Putamen (tissue), 1 donor: ENCODE data around the gene KTN1.

Source experiments
- DNase-seq: peaks from one replicate; pipeline ENCODE4 v3.0.0-alpha.2; 2016; ENCODE audit warnings: low spot score

KTN1 gene, protein sequence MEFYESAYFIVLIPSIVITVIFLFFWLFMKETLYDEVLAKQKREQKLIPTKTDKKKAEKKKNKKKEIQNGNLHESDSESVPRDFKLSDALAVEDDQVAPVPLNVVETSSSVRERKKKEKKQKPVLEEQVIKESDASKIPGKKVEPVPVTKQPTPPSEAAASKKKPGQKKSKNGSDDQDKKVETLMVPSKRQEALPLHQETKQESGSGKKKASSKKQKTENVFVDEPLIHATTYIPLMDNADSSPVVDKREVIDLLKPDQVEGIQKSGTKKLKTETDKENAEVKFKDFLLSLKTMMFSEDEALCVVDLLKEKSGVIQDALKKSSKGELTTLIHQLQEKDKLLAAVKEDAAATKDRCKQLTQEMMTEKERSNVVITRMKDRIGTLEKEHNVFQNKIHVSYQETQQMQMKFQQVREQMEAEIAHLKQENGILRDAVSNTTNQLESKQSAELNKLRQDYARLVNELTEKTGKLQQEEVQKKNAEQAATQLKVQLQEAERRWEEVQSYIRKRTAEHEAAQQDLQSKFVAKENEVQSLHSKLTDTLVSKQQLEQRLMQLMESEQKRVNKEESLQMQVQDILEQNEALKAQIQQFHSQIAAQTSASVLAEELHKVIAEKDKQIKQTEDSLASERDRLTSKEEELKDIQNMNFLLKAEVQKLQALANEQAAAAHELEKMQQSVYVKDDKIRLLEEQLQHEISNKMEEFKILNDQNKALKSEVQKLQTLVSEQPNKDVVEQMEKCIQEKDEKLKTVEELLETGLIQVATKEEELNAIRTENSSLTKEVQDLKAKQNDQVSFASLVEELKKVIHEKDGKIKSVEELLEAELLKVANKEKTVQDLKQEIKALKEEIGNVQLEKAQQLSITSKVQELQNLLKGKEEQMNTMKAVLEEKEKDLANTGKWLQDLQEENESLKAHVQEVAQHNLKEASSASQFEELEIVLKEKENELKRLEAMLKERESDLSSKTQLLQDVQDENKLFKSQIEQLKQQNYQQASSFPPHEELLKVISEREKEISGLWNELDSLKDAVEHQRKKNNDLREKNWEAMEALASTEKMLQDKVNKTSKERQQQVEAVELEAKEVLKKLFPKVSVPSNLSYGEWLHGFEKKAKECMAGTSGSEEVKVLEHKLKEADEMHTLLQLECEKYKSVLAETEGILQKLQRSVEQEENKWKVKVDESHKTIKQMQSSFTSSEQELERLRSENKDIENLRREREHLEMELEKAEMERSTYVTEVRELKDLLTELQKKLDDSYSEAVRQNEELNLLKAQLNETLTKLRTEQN (N-terminal part only)

GRCh38 chr14:55579724-55580469 is at the start of gene KTN1:
Gene KTN1, plus strand, starts transcription at chr14:55580207. Its CDS starts 31,842 bp downstream, at chr14:55612049.
- DNase-seq = peak; percentile 88

DNA sequence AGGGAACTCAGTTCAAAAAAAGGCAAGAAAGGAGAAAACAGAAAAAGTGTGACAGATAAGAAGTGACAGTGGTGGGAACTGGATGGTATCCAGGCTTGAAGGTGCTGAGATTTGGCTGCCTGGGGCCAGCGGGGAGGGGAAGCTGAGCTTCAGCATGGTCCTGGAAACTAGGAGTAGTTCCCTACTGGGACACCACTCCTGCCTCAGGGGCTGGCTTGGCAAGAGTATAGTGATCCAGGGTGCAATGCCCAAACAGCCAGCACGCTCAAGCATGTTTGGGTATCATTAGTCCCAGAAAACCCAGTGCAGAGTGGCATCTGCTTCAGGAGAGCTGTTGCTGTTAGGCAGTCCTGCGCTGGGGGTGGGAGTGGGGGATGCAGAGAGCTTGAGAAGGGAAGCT is 49.5 kb upstream of the KTN1 start:
- no peak for DNase-seq

DNA sequence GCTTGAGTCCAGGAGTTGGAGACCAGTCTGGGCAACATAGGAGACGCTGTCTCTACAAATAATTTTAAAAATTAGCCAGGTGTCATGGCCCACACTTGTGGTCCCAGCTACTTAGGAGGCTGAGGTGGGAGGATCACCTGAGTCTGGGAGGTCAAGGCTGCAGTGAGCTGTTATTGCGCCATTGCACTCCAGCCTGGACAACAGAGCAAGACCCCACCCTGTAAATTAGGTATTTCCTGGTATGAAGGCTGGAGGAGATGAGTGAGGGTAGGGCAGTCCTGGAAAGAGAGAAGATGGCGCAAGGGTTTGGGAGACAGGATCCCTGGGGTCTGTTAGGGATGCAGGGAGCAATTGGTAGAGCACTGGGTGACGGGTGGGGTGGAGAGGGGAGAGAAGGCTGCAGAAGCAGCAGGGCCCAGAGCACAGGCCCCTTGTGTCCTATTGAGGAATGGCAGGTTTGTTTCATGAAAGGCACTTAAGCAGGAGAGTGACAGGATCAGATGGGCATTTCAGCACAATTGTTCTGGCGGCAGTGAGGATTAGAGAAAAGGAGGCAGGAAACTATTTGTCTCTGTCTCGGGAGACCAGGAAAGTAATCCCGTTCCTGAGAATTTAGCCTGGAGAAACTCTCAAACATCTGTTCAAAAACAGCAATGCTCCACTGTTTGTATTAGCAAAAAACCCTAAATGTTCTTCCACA is 47.2 kb upstream of the KTN1 start:
- DNase-seq = no peak

DNA sequence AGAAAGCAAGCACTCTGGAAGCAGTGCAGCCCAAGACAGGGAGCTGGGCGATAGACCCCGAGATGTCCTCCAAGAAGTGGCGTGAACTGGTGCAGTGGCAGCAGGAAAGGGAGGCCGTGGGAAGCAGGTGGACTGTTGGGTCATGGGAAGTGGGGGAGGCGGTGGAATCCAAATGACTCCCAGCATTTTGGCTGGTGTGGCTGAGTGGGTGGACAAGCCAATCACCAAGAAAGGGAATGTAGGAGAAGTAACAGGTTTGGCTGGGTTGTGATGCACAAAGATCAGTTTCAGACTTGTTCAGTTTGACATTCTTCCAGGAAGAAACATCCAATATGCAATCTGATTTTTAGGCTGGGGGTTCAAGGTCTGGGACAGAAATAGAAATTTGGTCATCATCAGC is 46.0 kb upstream of the KTN1 start:
- DNase-seq = no peak

- no peak for DNase-seq
Observed at GRCh38 chr14:55535516-55536203, 44.3 kb upstream of the KTN1 start.

GRCh38 chr14:55536204-55536708 is 43.8 kb upstream of the KTN1 start:
- DNase-seq = no peak

- no peak for DNase-seq
Observed at GRCh38 chr14:55537782-55538181, 42.2 kb upstream of the KTN1 start.

DNA sequence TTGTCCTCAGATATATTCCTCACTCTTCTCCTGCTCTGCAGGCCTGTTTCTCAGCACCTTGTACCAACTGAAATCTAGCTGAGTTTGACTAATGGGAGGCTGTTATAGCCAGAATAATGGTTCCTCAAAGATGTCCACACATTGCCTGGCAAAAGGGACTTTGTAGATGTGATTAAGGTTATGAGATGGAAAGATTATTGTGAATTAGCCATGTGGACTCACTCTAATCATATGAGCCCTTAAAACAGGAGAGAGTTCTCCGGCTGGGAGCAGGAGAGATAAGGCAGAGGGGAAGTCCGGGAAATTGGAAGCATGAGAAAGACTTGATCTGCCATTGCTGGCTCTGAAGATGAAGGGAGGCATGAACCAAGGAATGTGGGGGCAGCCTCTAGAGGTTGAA is 40.0 kb upstream of the KTN1 start:
- no peak for DNase-seq

GRCh38 chr14:55540847-55541773 is 38.9 kb upstream of the KTN1 start:
- no peak for DNase-seq

DNA sequence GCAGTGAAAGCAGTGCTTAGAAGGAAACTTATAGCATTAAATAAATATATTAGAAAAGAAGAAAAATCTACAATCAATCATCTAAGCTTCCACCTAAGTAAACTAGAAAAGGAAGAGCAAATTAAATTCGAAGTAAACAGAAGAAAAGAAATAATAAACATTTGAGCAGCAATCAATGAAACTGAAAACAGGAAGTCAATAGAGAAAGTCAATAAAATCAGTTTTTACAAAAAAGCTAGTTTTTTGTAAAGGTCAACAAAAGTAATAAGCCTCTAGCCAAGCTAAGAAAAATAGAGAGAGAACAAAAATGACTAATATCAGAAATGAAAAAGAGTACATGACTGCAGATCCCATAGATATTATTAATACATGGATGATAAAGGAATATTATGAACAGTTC is 34.2 kb upstream of the KTN1 start:
- DNase-seq = no peak

GRCh38 chr14:55546212-55546874 is 33.7 kb upstream of the KTN1 start:
- no peak for DNase-seq

- DNase-seq = no peak
Observed at GRCh38 chr14:55547650-55548315, 32.2 kb upstream of the KTN1 start.

DNA sequence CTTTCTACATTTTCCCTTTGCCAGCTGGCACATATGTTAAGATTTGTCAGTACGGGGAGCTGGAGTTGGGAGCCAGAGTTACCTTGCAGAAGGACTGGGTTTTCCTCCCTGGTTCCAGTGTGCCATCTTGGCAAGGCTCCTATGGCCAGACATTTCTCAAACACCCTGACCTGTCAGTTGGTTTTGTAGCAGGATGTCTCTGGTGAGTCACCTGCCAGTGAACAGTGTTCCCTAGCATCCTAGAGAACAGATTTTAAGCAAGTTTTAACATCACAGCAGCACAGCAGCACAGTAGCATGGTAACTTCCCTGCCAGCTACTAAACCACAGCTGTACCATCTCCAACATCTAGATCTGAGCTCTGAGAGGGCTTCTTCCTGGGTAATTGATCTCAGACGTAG is 26.2 kb upstream of the KTN1 start:
- no peak for DNase-seq

GRCh38 chr14:55556929-55557623 is 22.9 kb upstream of the KTN1 start:
- DNase-seq = no peak

DNA sequence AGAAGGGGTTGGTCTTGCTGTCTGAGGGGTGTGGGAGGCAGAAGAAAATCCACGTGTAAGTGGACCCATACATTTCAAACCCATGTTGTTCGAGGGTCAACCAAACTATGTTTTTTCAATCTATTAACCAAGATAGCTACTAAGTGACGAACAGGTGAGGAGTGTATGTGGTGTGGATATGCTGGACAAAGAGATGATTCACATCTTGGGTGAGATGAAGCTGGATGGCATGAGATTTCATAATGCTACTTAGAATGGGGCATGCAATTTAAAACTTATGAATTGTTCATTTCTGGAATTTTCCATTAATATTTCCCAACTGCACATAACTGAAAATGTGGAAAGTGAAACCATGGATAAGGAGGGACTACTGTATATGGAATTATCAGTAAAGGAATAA is 17.9 kb upstream of the KTN1 start:
- DNase-seq = no peak

- DNase-seq = no peak
Observed at GRCh38 chr14:55568618-55569017, 11.4 kb upstream of the KTN1 start.
